NCI-H82 treated with DMSO at 0.1 percent for 48 hours (cell line): ENCODE results near the gene CDC27.
"Not testable (repeated sequence)": the region's sequence is repeated elsewhere in the genome, so short reads cannot be mapped to it uniquely, and the experiment has no call there.

Source experiments
- DNase-seq: peaks from one replicate; lab custom pipeline; 2025; ENCODE audit not compliant: unreplicated experiment; lab: John Stamatoyannopoulos, UW

The CDC27 gene

GRCh38 chr17:47159315-47159714 is 29.8 kb downstream of the CDC27 start:
- no peak for DNase-seq

DNA sequence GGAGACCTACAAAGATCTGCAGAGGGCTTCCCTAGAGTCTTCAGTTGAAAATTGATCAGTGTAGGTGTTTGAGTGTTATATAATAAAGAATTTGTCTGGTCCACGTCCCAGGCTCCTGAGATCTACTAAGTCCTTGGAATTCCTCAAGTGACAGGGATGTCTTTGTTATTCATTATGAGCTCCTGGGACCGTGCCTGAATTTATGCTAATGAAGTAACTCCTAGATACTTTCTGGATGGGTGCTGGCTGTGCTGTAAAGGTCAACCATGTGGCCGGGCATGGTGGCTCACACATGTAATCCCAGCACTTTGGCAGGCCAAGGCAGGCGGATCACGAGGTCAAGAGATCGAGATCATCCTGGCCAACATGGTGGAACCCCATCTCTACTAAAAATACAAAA is 43.7 kb downstream of the CDC27 start:
- no peak for DNase-seq

DNA sequence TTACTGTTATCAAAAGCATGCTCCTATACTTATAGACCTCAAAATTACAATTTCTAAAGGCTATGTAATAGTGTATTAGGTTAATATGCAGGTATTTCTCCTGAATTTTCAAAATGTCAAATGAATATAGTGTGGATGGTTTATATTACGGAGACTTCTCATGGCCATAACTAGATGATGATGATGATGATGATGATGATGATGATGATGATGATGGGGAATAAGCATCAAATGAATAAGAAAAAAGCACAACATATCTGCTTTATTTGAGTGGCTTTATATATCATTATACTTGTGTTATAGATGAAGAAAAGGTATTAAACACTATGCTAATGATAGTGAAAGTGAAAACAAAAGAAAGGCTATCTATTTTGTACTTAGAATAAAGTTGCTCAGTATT is 53.9 kb downstream of the CDC27 start:
- no peak for DNase-seq

- not testable (repeated sequence) for DNase-seq
Measured at GRCh38 chr17:47134354-47134753, 54.7 kb downstream of the CDC27 start.

GRCh38 chr17:47131761-47132160 is 57.3 kb downstream of the CDC27 start:
- no peak for DNase-seq

DNA sequence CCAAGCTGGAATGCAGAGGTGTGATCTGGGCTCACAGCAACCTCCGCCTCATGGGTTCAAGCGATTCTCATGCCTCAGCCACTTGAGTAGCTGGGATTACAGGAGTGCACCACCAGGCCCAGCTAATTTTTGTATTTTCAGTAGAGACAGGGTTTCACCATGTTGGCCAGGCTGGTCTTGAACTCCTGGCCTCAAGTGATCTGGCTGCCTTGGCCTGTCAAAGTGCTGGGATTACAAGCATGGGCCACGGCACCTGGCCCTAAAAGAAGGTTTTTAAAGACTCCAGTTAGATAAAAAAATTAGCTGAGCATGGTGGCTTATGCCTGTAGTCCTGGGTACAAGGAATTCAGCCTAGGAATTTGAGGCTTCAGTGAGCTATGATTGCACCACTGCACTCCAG is 62.3 kb downstream of the CDC27 start:
- DNase-seq: not testable (repeated sequence)

DNA sequence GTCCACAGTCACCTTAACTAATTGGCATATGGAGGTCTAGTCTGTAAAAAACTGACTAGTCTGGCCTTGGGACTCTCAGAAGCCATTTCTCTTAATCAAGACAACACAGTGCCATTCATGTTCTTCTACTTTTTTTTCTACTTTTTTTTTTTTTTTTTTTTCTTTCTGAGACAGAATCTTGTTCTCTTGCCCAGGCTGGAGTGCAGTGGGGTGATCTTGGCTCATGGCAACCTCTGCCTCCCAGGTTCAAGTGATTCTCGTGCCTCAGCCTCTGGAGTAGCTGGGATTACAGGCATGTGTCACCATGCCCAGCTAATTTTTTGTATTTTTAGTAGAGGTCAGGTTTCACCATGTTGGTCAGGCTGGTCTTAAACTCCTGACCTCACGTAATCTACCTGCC is 65.8 kb downstream of the CDC27 start:
- not testable (repeated sequence) for DNase-seq

DNA sequence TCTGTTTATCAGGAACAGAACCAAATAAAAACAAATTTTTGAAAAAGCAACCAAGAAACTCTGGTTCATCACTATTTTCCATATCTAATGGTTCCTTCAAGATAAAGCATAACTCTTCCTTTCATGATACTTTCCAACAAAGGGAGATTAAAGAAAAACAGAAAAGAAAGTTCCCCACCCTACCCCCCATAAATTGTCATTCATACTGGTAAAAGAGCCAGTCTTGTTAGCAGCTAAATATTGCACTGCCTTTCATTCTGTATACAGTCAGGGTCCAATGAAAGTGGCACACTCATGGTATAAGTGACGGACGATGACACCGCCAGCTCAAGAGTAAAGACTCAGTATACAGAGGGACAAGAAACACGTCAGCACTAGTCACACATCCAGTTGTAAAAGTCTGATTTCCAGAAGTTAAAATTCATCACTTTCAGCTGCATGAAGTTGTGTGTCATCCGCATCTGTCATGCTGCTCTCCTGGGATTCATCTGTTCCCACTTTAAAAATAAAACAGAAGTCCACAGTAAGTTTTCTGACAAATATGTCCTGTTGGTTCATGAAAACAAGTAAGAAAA is 68.5 kb downstream of the CDC27 start:
- DNase-seq: no peak

GRCh38 chr17:47119746-47120520 is 69.2 kb downstream of the CDC27 start:
- no peak for DNase-seq

GRCh38 chr17:47117386-47117785 is 71.7 kb downstream of the CDC27 start:
- no peak for DNase-seq

DNA sequence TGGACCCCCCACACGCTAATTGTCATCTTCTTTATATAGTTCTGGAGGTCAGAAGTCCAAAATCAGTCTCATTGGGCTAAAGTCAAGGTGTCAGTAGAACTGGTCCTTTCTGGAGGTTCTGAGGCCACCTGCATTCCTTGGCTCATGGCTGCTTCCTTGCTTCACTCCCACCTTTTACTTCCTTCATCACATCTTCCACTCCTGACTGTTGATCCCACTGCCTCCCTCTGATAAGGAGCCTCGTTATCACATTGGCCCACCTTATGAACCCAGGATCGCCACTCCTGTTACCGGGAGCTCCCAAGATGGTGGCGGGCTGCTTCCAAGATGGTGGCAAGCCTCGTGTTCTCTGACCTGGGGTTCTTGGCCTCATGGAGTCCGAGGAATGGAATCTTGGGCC is 83.0 kb downstream of the CDC27 start:
- DNase-seq: no peak

DNA sequence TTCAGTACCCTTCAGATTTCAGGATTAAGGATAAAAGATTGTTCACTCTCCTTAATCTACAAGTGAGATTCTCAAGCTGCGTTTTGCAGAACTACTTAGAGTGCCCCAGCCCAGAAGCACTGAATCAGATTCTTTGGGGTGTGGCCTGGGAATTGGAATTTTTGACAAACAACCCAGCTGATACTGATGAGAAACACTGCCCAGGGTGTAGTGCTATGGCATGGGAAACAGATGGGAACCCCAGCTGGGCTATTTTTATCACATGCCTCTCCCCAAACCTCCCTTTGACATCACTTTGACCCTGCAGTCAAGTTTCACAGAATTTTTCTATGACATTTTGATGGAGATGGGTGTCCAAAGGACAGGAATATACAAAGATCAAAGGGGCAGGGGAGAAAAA is 83.8 kb downstream of the CDC27 start:
- not testable (repeated sequence) for DNase-seq

- DNase-seq: no peak
Measured at GRCh38 chr17:47102914-47103313, 86.2 kb downstream of the CDC27 start.

GRCh38 chr17:47099987-47100711 is 88.9 kb downstream of the CDC27 start:
- peak; percentile 75 for DNase-seq

DNA sequence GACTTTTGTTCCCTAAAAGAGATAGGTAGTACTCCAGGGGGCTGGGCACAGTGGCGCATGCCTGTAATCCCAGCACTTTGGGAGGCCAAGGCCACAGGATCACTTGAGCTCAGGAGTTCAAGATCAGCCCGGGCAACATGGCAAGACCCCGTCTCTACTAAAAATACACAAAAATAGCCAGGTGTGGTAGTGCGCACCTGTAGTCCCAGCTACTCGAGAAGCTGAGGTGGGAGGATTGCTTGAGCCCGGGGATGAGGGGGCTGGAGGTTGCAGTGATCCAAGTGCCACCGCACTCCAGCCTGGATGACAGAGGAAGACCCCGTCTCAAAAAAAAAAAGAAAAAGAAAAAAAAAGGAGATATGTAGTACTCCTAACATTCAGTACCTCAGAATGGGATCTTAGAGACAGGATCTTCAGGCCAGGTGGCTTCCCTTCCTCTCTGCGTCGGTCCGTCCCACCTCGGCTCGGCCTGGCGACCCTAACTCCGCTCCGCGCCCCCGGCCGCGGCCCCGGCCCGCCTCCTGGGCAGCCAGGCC is 89.6 kb downstream of the CDC27 start:
- DNase-seq: no peak

- DNase-seq: no peak
Measured at GRCh38 chr17:47096343-47096742, 92.8 kb downstream of the CDC27 start.

DNA sequence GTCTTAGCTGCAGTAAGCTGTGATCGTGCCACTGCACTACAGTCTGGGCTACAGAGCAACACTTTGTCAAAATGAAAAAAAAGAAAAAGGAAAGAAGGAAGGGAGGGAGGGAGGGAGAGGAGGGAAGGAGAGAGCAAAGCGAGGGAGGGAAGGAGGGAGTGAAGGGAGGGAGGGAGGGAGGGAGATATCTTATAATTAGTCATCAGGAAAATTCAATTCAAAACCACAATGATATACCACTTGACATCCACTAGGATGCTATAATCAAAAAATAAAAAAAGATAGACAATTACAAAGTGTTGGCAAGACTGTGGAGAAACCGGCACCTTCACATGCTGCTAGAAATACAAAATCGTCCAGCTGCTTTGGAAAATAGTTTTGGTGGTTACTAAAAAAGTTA is 93.8 kb downstream of the CDC27 start:
- DNase-seq: no peak

DNA sequence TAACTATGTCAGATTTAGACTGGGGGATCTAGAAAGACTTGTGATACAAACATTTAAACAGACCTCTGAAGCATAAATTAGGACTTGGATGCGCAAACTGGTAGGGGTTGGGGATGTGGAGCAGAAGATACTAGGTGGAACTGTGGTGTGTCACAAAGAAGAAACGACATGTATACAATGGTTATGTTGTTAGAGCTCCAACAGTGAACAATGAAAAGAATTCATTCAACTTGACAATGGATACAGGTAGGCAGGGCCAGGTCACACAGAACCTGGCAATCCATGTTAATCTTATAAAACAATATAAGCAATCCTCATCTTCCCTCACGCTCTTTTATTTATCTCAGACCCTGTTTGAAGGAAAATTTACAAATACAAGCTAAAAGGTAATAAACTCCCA is 102.0 kb downstream of the CDC27 start:
- no peak for DNase-seq

DNA sequence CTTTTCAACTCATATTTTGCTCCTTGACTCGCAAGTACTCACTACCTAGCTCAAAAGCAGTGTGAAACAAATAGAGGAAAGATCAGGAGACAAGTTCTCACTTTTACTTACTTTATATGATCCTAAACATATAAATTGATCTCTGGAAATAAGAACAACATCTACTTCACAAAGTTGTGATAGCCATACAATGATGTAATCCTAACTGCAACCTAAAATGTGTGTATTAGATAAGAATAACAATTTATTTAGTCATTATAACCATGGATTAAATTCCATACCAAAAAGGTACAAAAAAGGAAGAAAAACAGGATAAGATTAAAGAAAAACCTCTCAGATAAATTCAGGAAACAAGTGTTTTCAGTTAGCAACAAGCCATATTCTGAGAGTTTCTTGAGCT is 103.4 kb downstream of the CDC27 start:
- DNase-seq: no peak

GRCh38 chr17:47078801-47079200 is 110.3 kb downstream of the CDC27 start:
- DNase-seq: no peak

GRCh38 chr17:47077576-47077975 is 111.5 kb downstream of the CDC27 start:
- DNase-seq: no peak

GRCh38 chr17:47076171-47076570 is 112.9 kb downstream of the CDC27 start:
- DNase-seq: no peak
